ENCODE measurements around the gene ACAD10.
"Not testable (repeated sequence)": the region's sequence is repeated elsewhere in the genome, so short reads cannot be mapped to it uniquely, and the experiment has no call there.

Gene ACAD10

DNA sequence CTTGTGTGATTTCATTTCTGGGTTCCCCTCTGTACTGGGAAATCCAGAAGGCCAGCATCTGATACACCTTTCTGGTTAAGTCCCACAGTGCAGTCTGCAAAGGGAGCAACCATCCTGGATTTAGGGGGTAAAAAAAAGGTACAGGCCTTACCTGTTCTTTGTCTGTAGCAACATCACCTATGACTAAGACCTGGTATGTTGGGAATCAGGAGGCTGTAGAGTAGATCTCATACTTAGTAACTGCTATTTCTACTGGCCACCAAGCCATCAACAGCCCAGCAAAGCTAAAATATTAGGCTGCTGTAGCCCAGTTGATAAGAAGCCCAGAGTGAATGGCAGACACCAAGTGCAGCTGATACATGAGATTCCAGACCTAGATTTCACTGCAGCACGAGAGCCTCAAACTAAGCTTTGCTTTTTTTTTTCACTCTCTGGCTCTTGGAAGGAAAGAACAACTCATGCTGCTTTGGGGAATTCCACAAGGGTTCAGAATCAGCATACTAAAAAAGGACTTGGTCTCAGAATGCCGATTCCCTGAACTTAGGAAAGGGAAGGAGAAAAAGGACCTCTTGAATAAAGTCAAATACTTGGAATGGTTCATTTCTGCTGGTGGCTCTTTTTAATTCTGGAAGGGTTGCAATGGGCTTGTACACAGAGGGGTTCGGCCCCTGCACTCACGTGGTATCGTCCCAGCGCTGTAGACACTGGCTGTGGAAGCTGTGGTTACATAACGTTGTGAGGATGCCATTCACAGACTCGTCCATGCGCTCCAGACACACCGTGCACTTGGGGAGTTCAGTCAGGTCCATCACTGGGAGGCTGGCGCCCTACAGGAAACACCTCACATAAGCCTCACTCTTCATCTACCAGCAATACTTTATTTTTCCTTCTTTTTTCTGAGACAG is 20.6 kb upstream of the ACAD10 start:
- DNase-seq (ENCODE audit: low read depth), result no peak
- no peak overlapping the region for H3K4me3 ChIP-seq (ENCODE audit: low read depth, low read length)
- TF ChIP-seq, protein P1, sequence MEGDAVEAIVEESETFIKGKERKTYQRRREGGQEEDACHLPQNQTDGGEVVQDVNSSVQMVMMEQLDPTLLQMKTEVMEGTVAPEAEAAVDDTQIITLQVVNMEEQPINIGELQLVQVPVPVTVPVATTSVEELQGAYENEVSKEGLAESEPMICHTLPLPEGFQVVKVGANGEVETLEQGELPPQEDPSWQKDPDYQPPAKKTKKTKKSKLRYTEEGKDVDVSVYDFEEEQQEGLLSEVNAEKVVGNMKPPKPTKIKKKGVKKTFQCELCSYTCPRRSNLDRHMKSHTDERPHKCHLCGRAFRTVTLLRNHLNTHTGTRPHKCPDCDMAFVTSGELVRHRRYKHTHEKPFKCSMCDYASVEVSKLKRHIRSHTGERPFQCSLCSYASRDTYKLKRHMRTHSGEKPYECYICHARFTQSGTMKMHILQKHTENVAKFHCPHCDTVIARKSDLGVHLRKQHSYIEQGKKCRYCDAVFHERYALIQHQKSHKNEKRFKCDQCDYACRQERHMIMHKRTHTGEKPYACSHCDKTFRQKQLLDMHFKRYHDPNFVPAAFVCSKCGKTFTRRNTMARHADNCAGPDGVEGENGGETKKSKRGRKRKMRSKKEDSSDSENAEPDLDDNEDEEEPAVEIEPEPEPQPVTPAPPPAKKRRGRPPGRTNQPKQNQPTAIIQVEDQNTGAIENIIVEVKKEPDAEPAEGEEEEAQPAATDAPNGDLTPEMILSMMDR (IDR thresholded peaks at IDR 0.05; ENCODE audit: control insufficient read depth, extremely low read depth, insufficient read depth), result no peak

DNA sequence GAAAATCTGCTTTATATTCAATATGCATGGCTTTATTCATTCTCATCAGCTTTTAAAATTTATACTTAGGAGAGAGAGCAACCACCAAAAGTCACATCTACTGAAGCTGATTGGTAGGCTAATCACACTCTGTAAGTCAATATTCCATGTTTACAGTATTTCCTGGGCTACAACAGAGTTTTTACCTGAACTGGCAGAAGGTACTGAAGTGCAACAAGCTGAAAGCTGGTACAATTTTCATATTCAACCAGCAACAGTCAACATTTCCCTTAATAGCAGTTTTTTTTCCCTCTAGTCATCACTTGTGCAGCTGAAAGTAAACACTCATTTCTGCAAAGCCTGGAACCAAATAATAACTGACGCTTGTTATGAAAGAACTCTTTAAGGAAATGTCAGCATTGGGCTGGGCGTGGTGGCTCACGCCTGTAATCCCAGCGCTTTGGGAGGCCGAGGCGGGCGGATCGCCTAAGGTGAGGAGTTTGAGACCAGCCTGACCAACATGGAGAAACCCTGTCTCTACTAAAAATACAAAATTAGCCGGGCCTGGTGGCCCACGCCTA is 13.0 kb upstream of the ACAD10 start:
- DNase-seq (ENCODE audit: low read depth), result no peak
- TF ChIP-seq, protein P1 (IDR thresholded peaks at IDR 0.05; ENCODE audit: control insufficient read depth, extremely low read depth, insufficient read depth), result no peak
- no peak overlapping the region for H3K4me3 ChIP-seq (ENCODE audit: low read depth, low read length)

DNA sequence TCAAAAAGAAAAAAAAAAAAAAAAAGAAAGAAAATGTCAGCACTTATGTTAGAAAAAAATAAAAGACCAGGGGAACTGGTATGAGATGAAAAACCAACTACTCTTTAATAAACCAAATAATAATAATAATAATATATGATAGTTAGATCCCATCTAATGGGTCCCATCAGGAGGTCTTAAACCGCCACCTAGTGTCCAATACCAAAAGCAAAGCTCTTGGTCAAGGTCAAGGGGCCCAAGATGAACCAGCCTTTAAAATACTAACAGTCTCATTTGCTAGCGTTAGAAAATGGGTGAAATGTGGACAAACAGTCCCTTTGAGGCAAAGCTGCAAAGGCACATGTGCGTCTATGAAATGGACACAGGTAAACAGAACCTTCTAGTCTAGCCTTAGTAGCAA is 12.3 kb upstream of the ACAD10 start:
- DNase-seq (ENCODE audit: low read depth), result no peak
- no peak overlapping the region for H3K4me3 ChIP-seq (ENCODE audit: low read depth, low read length)
- TF ChIP-seq, protein P1 (IDR thresholded peaks at IDR 0.05; ENCODE audit: control insufficient read depth, extremely low read depth, insufficient read depth), result peak; percentile 56

DNA sequence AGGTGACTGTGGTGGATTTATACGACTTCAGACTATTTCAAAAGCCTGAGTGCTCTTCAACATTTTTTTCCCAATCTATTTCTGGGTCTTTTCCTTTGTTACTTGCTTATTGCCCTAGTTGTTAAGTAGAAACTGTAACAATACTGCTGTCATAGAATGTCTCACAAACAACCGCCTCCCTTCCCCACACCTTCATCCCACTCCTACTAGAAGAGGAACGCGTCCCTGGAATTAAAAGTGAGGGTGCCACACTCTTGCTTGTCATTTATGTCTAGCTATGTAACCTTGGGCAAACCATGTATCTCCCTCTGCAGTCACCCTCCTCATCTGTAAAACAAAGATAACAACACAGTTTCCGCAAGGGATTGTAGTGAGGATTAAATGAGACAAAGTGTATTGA is 8.7 kb upstream of the ACAD10 start:
- H3K4me3 ChIP-seq (ENCODE audit: low read depth, low read length), result no peak overlapping the region
- TF ChIP-seq, protein P1 (IDR thresholded peaks at IDR 0.05; ENCODE audit: control insufficient read depth, extremely low read depth, insufficient read depth), result no peak

DNA sequence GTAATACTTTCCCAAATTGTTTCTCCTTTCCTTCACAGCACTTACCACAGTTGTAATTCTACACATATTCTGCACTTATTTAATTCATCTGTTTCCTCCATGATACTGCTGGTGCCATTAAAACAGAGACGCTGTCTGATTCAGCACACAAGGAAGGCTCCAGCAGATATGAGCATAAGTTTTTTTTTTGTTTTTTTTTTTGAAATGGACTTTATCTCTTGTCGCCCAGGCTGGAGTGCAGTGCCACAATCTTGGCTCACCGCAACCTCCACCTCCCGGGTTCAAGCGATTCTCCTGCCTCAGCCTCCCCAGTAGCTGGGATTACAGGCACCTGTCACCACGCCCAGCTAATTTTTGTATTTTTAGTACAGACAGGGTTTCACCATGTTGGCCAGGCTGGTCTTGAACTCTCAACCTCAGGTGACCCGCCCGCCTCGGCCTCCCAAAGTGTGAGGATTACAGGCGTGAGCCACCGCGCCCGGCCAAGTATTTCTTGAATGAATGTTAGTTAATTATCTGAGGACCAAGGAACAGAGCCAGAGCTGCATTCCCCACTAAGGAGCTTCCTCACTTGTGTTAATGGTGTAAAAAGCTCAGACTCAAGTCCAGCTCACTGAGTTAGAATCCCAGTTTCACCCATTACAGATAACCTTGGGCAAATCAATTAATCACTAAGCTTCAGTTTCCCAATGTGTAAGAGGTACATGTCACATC is 1.2 kb upstream of the ACAD10 start:
- peak overlapping the region; percentile 95 for H3K4me3 ChIP-seq (ENCODE audit: low read depth, low read length)
- DNase-seq (ENCODE audit: low read depth), result not testable (repeated sequence)

More for the DNA sequence above, 8.7 kb upstream of the ACAD10 start:
- no peak for DNase-seq (ENCODE audit: low read depth)

DNA sequence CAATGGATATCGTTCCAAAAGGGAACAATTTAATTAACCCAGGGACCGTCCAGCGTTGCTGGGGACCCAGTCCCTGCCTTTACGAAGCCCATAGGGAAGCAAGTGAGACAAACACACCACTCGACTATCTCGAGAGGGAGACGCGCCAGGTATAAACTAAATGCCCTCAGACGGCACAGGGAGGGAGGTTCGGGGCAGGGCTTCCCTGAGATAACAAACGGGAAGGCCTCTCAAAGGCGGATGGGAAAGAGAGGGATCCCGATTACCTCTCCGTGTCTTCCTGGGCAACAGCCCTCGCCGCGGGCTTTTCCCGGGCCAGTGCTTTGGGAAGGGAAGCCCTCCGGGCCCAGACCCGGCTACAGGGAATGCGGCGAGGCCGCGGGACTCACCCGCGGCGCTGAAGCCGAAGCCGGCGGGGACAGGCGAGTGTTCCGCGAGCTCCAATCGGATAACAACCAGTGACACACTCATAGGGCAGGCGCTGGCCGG is 487 bp upstream of the ACAD10 start:
- TF ChIP-seq, protein P1 (IDR thresholded peaks at IDR 0.05; ENCODE audit: control insufficient read depth, extremely low read depth, insufficient read depth), result no peak
- DNase-seq (ENCODE audit: low read depth), result no peak
- peak overlapping the region; percentile 95 for H3K4me3 ChIP-seq (ENCODE audit: low read depth, low read length)

DNA sequence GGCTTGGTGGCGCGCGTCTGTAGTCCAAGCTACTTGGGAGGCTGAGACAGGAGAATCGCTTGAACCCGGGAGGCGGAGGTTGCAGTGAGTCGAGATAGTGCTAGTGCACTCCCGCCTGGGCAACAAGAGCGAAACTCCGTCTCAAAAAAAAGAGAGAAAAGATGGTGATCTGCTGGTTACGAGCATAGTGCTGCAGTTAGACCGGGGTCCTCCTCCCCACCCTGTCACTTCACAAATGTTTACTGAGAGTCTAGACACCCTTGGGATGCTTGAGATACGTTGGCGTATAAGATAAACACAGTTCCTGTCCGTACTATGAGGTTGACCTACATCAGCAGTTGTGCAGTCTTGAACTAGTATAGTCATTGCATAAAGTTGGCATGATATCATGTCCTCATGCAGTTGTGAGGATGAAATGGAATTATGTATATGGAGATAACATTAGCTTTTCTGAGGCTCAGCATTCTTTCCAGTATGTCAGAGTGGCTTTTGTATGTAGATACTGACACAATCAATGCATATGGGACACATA is 787 bp downstream of the ACAD10 start:
- TF ChIP-seq, protein P1 (IDR thresholded peaks at IDR 0.05; ENCODE audit: control insufficient read depth, extremely low read depth, insufficient read depth), result no peak
- peak overlapping the region; percentile 95 for H3K4me3 ChIP-seq (ENCODE audit: low read depth, low read length)
- DNase-seq (ENCODE audit: low read depth), result no peak
